ENCODE results near the gene FAM72D.
"Not testable (repeated sequence)": the region's sequence is repeated elsewhere in the genome, so short reads cannot be mapped to it uniquely, and the experiment has no call there.

Gene FAM72D

DNA sequence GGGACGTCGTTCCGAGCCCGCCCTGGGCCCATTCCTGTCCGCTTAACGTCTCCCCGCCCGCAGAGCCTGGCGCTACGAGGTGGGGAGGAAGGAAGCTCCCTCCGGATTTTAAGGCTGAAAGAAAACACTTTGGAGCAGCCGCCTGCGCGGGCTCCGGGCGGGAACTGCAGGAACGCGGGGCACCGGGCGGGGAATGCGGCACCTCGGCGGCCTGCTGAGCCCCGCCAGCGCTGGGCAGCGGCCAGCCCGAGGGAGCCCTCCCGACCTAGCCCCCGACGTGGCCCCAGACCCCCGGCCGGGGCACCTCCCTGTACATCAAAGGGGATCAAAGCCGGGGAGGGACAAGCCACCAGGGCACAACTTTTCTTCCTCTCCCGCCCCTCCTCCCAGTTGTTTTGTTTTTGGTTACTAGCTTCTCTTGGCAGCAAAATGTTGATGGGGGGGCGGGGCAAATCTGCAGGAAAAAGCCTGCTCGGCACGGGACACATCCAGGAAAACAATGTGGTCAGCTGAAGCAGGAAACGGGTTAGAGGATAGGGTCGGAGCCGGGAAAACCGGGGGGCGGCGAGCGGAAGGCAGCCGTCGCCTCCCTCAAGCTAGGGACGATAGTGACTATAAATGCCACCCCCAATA is 2.1 kb upstream of the FAM72D start:
- DNase-seq, result not testable (repeated sequence)

DNA sequence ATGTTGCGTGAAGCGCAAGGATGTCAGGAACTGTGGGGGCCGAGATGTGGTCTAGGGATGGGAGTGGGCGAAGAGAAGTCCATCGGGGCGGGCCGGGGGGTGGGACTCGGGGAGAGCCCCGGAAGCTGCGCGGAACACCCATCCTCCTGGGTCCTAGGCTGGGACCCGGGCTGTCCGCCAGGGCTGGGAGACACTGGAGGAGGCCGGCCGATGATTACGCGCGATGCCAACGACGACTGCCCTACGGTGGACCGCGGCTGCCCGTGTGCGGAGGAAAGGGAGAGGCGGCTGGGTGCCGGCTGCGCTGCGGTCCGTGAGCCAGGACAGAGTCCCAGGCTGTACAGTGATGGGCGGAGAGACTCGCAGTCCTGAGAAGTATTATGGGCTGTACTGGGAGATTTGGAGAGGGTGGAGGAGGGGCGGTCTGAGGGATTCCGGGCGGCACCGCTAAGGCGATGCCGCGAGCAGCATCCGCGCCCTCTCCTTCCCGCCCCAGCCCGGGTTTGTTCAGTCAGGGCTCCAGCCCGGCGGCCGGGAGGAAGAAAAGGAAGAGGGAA is 1.0 kb upstream of the FAM72D start:
- not testable (repeated sequence) for DNase-seq

DNA sequence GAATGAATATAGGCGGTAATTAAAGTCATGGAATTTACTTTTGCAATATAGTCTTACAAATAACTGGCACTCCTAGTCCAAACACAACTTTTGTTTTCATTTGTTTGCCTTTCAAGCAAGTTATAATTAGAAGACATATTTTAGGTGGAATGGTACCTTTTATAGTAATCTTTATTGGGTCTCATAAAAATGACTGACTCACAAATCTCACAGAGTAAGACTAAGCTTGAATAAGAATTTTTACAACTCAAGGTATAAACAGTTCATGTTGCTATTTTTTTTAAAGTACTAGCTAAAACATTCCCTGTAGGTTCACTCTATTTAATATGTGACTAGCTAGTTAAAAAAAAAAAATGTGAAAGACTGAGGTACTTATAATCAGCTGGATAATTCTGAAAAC is 6.0 kb downstream of the FAM72D start:
- DNase-seq, result not testable (repeated sequence)

DNA sequence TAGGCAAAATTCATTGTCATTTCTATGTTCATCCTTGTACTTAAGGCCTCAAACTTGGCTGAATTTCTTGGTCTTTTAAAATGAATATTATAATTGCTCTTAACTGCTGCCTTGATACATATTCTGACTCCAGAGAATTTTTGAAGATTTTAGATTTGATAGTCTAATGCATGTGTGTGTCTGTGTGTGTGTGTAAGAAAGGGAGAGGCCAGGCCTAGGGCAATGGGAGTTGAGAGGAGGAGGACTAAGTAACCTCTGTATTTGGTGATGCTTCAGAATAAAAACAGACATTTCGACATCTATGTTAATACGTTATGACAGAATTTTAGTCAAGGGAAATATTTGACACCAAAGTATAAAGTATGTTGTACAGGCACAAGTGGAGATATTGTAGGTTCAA is 7.5 kb downstream of the FAM72D start:
- DNase-seq, result not testable (repeated sequence)

DNA sequence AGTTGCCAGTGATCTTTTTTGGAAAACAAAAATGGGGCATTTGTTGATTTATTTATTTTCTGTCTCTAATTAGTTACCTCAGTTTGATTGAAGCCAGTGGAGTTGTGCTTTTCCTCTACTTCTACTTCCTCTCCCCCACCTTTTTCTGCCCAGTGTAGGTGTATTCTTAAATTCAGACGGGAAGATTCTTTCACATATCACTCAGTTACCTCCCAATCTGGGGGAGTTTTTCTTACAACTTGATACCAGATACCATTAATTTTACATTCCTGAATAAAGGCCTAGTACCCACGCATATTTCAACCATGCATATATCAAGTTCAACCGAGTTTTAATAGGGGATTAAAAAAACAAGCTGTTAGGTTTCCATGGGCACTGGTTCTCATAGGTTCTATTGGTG is 15.9 kb downstream of the FAM72D start:
- not testable (repeated sequence) for DNase-seq

DNA sequence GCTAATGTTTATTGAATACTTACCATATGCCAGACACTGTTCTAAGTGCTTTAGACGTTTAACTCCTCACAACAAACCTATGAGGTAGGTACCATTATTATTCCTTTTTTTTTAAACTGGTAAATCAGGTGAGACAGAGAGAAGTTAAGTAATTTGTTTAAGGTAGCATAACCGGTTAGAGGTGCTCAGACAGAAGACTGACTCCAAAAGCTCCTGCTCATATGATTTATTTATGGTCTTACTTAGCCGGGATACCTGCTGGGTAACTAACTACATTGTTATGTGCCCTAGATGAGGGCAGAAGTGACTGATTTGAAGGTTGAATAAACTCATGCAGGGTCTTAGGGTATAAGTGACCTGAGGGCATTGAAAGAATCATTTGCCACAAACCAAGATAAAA is 16.9 kb downstream of the FAM72D start:
- DNase-seq, result not testable (repeated sequence)

DNA sequence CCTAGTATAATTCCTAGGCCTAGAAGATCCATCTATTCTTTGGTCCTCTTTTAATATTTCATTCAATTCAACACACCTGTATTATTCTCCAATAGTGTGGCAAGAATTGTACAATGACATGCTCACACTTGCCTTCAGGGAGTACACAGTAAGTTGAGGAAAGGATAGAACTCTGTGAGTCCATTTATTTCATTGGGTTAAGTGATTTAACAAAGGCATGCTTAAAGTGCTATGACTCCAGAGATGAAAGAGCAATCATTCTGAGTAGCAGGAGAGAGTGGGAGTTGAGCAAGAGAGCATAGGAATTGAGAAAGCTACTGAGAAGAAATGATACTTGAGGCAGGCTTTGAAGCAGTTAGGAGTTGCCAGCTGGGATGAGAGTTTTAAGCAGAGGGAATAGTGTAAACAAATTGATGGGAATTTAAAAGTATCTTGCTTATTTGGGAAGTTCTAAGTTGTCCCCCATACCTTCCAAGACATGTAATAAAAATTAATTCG is 18.8 kb downstream of the FAM72D start:
- DNase-seq, result not testable (repeated sequence)

DNA sequence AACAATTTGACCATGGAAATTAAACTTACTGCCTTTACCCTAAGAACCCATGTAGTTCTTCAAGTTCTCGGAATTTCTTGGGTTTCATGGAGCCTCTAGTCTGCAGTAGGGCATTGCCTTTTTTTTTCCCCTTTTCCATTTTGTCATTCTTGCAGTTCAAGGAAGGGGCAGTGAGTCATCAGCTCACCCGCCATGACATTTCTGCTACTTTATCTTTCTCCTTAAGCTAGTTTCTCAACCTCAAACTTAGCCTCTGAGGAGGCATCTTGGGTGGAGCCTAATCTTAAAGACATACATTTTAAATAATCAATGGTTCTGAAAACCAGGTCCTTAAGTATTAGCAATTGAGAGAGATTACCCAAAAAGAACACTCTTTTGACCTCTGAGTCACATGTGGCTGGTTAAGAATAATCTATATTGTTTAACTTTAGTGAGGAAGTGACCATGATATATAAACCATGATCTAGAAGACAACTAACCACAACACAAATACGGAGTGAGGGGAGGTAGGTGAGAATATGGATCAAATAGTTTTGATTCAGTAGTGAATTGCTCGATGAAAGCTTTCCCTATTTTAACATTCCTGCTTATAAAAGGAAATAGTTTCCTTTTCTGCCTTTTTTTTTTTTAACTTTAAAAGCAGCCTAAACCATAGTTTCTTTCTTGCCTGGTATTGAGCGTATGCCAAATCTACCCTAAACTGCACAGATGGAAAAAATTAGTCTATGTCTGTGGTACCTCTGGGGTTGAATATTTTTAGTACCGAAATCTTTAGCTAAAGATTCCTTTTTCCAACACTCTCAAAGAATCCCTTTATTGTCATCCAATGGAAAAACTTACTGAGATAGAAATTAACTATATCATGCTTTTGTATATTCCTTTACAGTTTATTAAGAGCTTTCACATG is 20.1 kb downstream of the FAM72D start:
- not testable (repeated sequence) for DNase-seq

DNA sequence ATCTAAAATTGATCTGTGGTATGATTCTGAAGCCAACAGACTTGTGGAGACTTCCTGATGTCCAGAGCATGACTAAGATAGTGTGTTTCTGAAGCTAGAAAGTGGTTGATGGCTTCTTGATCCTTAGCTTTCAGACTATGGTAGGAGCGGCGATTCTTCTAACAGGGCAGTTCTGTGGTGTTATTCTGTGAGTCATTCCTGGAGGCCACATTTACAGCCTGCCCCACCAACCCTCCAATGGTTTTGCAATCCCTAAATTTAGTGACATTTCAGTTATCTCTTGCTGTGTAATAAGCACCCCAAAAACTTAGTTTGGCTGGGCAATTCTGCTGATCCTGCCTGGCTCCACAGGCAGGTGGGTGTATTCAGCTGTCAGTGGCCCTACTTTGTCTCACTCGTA is 24.1 kb downstream of the FAM72D start:
- not testable (repeated sequence) for DNase-seq

DNA sequence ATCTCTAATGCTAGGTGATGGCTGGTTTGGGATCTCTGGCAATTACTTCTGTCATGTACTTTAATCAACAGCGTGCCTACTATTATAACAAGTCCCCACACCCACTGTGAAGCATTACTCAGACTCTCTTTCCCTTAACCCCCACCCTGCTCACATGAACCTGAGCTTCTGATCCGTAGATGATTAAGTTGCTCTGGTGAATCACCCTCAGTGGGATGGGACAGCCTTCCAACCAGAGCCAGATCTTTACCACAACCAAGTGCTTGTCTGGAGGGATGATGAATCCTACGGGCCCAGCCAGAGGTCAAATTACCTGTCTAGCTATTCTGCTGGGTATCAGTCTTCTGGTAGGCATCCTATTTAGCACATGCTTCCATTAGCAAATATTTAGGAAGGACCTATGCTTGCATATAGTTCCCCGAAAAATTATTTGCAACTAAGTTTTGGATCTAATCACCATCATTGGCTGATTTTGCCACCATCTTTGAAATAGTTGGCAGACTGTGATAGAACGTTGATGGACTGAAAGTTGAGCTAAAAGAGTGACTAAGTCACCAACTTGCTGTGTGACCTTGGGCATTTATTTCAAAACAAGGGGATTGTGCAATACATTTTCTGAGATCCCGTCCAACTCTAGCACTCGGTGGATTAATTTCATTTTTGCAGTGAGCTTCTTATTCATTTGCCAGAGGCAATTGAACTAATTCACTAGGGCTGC is 26.7 kb downstream of the FAM72D start:
- not testable (repeated sequence) for DNase-seq

DNA sequence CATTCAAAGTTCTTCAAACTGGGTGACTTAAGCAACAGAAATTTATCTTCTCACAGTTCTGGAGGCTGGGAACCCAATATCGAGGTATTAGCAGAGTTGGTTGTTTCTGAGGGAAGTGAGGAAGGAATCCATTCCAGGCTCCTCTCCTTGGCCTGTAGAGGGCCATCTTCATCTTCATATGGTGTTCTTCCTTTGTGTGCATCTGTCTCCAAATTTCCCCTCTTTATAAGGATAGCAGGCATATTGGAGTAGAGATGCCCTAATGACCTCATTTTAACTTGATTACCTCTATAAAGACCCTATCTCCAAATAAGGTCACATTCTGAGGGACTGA is 27.3 kb downstream of the FAM72D start:
- DNase-seq, result not testable (repeated sequence)

DNA sequence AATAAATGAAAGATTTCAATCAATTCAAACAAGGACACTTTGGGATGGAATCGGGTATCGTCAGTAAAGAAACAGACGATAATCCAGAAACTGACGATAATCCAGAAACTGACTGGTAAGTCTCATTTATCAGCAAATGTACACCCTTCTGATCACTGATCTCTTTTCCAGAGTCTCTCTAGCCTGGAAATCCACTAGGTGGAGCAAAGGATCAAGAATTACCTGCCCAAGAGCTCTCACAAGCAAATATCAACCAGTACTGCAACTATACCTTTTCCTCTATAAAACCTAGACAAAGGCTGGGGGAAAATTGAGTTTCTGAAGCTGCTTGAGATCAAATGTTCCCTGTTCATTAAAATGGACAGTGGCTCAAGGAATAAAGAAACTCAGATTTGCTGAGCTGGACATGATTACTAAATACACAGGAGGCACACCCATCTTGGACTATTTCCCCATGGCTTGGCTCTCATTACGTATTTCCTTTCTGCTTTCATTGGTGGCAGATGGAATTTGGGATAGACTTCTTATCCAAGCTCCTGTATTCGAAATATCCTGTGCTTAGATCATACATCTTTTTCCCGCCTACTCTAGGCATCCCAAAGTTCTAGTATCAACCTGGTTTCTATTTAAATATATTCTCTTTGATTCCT is 28.3 kb downstream of the FAM72D start:
- not testable (repeated sequence) for DNase-seq

DNA sequence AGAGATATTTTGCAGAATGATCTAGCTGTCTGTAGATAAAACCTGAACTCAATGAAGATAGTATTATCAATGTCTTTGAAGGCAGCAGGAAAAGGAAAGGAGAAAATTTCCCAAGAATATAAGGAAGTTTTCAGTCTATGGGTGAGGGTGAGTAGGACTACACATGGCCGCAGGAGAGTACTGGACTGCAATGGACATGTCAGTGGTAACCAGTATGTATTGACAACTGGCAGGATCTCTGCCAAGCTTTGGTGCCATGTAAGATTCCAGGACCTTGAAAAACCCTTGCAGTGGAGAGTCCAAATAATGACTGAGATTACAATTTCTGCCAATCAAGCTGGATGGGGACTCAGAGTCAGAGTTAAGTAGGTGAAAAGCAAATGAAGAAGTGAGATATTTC is 29.3 kb downstream of the FAM72D start:
- not testable (repeated sequence) for DNase-seq

DNA sequence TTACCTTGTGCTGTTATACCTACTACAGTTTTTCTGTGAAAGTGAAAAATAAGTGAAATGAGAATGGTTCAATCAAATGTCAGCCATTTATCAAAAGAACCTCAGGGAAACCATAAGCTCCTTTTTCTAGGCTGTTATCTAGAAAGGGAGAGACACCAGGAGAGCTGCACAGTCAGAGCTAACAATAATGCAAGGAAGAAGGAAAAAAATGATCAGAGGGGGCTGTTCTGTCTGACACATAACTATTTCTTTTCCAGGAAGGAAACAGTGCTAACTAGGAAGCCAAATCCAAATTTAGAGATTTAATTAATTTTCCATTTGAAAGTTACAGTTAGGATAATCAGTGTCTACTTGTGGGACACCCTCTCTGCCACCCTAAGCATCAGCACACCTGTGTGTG is 31.4 kb downstream of the FAM72D start:
- DNase-seq, result not testable (repeated sequence)

DNA sequence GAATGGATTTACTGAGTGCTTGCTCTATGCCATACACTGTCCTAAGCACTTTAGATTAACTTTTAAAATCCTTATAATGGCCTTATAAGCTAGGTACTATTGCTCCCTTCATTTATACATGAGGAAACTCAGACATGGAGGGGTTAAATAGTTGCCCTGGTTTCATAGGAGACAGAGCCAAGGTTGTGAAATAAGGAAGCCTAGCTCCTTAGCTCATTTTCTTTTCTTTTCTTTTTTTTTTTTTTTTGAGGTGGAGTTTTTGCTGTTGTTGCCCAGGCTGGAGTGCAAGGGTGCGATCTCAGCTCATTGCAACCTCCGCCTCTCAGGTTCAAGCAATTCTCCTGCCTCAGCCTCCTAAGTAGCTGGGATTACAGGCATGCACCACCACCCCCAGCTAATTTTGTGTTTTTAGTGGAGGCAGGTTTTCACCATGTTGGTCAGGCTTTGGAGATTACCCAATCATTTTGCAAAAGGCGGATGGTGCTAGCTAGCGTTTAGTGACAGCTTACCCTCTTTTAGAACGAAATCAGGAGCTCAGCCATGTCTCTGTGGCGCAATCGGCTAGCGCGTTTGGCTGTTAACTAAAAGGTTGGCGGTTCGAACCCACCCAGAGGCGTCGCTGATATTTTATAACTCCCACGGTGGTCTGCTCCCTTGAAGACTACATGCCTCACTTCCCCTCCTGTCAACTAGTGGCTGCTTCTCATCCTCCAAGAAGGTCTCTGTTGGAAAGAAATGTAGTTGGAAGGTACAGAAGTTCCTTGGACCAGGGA is 33.1 kb downstream of the FAM72D start:
- DNase-seq, result not testable (repeated sequence)

DNA sequence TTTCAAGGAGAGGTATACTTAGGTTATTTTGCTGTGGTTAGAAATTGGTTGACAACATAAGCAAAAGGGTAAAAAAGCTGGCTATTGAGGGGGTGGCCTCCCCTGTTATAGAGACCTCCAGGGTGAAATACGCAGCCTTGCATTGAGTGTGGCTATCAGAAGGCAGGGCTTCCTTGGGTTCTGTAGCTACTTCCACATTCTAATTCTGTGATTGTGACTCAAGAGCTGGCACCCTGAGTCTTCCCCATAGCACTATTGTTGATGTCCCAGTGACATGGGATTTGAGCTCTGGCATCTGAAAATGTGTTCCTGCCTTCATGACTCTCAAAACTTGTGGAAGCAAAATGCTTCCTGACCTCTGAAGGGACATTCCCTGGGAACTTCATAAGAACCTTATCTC is 38.7 kb downstream of the FAM72D start:
- DNase-seq, result not testable (repeated sequence)

DNA sequence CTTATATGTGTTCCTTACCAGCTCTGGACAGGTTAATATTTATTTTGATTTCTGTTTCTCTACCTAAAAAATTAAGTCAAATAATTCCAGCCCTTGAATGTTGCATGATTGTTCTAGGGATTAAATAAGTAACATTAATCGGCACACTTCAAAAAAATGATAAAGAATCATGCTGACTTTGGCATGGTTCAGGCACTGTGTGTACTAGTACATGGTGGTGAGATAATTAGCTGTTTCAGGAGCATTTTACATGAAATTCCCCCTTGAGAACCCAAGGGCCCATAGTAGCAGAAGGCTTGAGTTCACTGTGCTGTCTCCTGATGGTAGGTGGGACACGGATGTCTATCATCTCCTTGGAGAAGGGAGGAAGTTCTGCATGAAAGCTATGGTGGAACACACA is 44.8 kb downstream of the FAM72D start:
- not testable (repeated sequence) for DNase-seq

DNA sequence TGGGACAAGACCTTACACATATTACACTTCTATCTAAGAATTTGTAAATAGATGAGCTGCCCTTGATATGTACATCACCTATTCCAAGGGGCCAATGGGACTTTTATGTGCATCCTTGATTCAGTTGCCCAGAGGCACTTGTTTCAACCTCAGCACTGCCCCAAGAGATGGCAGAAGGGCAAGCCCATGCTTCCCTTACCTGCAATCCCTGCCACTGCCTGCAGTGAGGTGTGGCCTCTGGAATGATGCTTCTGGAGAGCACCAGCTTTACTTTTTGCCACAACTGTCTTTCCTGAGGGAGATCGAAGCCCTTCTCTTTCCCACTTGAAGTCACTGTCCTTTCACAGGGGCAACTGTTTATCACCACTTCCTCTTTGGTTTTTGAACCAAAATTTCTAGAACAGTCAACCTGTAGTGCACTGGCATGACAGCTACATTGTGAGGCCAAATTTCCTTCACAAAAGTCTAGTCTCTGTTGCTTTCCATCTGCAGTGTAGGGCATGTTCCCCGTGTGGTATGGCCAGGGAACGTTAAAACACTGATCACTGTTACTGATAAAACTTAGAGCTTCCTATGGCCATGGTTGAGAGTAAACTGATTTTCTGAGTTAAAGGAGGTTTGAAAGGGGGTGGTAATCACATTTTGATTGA is 48.6 kb downstream of the FAM72D start:
- DNase-seq, result not testable (repeated sequence)

DNA sequence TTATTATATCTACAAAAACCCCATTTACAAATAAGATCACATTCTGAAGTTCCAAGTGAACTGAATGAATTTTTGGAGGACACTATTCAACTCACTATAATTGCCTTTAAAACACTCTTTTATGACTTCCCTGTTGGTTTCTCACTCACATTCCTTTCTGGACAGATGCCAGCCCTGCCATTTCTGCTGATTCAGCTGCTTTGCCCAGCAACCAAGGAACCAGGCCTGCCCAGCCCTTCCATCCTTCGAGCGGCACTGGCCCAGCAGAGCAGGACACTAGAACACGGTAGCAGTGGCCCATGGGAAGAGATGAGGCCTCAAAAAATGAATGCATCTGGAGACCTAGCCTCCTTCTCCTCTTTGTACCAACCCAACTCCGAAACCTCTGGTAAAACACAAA is 50.5 kb downstream of the FAM72D start:
- not testable (repeated sequence) for DNase-seq

DNA sequence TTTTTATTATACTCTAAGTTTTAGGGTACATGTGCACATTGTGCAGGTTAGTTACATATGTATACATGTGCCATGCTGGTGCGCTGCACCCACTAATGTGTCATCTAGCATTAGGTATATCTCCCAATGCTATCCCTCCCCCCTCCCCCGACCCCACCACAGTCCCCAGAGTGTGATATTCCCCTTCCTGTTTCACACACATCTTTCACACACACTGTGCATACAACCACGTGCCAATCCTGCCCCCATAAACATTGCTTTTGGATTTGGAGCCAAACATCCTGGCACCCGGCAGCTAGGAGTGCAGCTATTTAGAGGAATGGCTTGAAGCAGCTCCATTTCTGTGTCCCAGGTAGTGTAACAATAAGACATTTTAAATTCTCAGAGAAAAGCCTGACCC is 51.4 kb downstream of the FAM72D start:
- DNase-seq, result not testable (repeated sequence)

DNA sequence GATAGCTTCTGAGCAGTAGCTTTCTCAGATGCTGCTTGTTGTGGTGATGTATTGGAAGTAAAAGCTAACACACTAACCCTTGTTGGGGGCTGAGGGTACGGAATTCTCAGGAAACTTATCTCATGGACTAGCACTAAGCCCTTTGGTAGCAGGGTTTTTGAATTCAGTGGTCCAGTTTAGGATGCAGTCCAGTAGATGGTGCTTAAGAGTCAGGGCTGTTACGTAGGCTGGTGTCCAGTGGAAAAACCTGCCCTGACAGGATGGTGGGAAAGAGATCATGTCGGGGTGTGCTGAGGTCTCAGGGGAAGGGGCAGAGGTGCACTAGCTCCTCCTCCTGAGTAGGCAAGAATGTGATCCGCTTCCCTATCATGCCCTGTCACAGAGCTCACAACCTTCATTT is 59.6 kb downstream of the FAM72D start:
- DNase-seq, result not testable (repeated sequence)

Data from effector CD4-positive, alpha-beta T cell (primary cell).